ENCODE measurements around the gene PRG2.

- TF ChIP-seq, protein P1, sequence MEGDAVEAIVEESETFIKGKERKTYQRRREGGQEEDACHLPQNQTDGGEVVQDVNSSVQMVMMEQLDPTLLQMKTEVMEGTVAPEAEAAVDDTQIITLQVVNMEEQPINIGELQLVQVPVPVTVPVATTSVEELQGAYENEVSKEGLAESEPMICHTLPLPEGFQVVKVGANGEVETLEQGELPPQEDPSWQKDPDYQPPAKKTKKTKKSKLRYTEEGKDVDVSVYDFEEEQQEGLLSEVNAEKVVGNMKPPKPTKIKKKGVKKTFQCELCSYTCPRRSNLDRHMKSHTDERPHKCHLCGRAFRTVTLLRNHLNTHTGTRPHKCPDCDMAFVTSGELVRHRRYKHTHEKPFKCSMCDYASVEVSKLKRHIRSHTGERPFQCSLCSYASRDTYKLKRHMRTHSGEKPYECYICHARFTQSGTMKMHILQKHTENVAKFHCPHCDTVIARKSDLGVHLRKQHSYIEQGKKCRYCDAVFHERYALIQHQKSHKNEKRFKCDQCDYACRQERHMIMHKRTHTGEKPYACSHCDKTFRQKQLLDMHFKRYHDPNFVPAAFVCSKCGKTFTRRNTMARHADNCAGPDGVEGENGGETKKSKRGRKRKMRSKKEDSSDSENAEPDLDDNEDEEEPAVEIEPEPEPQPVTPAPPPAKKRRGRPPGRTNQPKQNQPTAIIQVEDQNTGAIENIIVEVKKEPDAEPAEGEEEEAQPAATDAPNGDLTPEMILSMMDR (conservative IDR thresholded peaks at IDR 0.05), result no peak
- no peak for TF ChIP-seq EZH2 (IDR thresholded peaks at IDR 0.05; ENCODE audit: low read depth)
Measured at GRCh38 chr11:57421066-57421465, 30.6 kb upstream of the PRG2 start.
